ENCODE measurements around the gene THBD.

The THBD gene, protein sequence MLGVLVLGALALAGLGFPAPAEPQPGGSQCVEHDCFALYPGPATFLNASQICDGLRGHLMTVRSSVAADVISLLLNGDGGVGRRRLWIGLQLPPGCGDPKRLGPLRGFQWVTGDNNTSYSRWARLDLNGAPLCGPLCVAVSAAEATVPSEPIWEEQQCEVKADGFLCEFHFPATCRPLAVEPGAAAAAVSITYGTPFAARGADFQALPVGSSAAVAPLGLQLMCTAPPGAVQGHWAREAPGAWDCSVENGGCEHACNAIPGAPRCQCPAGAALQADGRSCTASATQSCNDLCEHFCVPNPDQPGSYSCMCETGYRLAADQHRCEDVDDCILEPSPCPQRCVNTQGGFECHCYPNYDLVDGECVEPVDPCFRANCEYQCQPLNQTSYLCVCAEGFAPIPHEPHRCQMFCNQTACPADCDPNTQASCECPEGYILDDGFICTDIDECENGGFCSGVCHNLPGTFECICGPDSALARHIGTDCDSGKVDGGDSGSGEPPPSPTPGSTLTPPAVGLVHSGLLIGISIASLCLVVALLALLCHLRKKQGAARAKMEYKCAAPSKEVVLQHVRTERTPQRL
- 0 reads per million in 2 experiments for total RNA-seq

DNA sequence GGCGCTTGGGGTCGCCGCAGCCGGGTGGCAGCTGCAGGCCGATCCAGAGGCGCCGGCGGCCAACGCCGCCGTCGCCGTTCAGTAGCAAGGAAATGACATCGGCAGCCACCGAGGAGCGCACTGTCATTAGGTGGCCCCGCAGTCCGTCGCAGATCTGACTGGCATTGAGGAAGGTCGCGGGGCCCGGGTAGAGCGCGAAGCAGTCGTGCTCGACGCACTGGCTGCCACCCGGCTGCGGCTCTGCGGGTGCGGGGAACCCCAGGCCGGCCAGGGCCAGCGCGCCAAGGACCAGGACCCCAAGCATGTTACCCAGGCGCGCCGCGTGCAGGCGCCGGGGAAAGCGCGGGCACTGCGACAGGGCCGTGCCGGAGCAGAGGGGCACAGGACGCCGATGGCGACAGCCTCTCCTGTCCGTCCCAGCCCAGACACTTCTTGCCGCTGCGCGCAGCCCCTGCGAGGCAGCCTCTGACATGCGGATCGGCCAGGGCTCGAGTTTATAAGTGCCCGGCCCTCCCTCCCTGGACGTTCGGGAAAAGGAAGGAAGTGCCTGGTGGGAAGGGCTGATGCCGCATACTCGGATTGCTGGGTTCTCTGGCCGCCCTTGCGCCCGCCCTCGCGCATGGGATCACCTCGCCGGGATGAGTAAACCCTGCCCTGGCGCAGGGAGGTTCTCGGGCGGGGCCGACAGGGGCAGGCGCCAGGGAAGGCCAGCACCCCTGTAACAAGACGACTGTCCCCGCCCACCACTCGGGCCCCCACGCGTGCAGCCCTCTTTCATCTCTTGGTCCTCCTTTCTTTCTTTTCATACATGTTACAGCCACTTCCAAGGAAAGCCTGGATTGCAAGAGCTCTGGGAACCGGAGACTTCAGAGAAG is at the start of gene THBD:
TSS of gene THBD (minus strand) at position 472 of the 875 bp plus-strand sequence. CDS start at position 304, 168 bp downstream.
- no peak for DNase-seq (ENCODE audit: low read depth)

GRCh38 chr20:23097636-23098580 is 48.4 kb upstream of the THBD start:
- DNase-seq (ENCODE audit: low read depth): no peak

DNA sequence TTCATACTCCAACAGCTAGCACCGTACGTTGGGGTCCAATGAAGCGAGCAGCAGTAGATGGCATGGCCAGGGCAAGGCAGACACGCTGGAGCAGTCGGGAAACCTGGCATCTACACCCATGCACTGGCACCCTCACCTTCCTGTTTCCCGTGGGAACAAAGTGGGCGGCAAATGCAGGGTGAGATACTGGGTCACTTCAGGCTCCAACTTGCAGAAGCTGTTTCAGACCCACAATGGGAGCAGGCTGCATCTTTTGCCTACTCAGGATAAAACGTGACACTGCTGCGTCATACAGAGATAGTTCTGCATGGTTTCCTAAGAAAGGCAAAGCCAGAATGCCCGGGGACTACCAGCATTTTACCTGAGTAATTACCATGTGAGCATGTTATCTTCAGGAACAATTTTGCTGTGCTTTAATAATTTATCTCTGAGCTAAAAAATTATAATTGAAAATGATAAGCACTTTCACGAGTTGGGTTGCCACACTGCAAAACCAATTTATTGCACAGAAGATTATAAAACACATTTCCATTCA is 47.6 kb upstream of the THBD start:
- DNase-seq (ENCODE audit: low read depth): no peak

DNA sequence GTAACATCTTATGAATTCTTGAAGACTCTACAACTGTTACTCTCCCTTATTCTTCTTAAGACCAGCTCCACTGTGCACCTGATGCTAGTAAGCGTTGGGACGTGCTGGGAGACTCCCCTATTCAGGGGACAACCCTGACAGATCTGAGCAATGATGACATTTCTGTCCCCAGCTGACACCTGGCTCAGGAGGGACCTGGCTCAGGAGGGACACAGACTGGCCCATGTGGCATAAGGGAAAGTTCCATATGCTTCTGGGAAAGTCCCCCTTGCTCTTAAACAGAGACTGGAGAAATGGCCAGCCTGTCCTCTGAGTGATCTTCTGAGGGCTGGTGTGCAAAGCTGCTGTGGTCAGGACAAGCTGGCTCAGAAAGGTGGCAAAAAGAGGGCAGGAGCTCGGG is 46.6 kb upstream of the THBD start:
- DNase-seq (ENCODE audit: low read depth): no peak

DNA sequence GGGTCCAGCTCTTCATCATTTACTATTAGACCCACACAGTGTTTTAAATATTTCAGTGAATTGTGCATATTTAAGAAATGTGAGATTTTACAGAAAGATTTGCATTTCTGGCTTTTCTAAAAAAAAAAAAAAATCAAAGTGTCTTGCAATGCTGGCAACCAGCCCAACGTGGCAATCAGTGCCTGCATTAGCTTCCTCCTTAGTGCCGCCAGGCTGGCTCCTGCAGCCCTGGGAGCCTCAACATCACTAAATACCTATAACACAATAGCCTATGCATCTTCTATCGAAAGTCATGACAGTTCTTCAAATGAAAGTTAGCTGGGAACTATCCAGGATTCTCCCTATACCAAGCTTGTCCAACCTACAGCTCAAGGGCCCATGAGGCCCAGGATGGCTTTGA is 46.0 kb upstream of the THBD start:
- no peak for DNase-seq (ENCODE audit: low read depth)

DNA sequence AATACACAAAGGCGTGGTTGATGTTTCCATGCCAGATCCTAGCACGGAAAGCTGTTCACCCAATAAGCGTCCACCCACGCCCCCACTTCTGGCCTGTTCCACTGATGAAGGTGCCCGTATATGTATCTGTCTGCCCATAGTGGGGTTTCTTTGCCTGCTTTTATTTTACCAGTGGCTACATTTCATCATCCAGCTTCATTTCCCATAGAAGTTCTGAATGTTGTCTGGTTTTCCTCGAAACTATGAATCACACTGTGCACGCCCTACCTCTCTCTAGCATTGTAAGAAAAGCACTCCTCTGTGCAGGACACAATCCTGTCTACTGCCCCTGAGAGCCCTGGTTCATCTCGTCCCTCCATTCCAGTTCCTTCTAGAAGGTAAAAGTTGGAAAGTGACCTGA is 45.5 kb upstream of the THBD start:
- DNase-seq (ENCODE audit: low read depth): no peak

DNA sequence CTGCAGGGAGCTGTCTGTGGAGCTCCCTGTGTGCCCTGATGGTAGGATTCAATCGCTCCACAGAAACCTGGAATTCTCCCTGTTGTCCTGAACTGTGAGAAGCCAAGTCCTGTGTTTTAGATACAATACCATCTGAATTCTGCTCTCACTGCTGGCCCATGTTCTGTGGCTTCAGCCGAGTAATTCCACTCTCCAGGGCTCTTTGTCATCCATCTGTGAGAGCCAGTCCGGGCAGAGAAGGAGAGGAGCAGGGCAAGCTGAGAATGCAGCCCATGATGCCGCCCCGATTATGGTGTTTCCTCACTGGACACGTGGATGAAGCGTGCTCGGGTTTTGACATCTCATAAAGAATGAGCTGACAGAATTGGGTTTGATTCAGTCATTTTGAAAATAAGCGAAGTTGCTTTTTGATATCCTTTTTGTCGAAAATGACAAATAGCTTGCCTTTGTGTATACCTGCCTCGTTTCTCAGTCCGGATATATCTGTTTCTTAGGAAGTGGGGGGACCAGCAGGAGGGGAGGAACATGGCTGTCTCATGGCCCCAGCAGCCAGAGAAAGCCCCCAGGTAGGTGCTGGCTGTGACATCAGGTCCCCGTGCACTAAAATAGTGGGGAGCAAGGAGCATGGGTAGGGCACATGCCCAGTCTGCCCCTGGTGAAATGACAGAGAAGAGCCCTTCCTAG is 44.9 kb upstream of the THBD start:
- DNase-seq (ENCODE audit: low read depth): no peak

DNA sequence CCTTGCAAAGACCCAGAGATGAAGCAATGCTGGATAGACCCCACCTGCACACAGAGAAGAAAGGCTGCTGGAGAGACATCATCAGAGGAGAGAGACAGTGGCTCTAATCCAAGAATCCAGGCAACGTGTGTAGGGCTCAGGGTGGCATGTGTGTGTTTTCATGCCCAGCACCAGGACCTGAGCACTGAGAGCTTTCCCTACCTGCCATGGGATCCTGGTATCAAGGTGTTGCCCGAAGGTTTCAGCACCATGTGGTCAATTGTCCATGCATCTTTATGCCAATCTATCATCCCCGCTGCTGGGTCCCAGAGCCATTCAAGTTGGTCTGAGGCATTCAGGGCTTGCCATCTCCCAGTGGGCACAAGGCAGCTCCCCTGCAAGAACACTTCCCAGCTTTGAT is 44.1 kb upstream of the THBD start:
- no peak for DNase-seq (ENCODE audit: low read depth)

GRCh38 chr20:23092861-23093495 is 43.5 kb upstream of the THBD start:
- DNase-seq (ENCODE audit: low read depth): no peak

DNA sequence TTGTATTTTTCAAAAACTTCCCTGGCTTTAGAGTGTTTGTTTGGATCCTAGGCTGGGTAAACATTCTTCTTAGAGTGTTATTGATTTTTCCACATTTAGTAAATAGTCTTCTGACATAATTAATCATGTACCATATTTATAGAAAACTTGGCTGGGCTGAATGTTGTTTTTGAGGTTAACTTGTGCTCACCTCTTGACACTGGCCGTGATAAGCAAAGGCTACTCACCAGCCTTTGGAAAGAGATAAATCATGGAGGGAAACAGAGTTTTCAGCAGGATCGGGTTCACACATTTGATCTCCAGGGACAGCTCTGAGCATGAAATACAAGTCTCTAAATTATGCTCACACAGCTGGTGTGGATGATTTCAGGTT is 42.9 kb upstream of the THBD start:
- DNase-seq (ENCODE audit: low read depth): no peak

DNA sequence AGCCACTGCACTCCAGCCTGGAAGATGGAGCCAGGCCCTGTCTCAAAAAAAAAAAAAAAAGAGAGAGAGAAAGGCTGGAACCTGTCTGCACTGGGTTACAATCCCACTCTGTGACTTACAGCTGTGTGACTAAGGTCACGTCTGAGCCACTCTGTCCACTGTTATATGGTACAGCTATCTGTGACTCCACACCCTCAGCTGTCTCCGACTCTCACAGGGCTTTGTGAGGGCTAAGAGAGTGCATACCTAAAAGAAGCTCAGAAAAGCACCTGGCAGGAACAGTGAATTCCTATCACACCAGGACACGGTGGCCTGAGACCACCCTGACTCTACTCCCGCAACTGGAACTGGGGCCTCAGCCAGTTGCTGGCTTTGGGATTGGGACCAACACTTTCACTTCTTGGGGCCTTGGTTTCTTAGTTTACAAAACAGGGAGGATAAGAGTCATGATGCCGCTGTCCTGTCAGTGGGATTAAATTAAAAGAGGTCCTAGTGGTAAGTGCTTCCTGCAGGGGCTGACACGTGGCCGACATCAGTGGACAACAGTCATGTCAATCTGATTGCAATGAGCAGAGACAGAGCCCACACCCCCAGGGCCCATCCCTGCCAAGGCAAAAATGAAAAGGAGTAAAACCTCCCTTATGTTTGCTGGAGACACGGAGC is 42.4 kb upstream of the THBD start:
- DNase-seq (ENCODE audit: low read depth): no peak

DNA sequence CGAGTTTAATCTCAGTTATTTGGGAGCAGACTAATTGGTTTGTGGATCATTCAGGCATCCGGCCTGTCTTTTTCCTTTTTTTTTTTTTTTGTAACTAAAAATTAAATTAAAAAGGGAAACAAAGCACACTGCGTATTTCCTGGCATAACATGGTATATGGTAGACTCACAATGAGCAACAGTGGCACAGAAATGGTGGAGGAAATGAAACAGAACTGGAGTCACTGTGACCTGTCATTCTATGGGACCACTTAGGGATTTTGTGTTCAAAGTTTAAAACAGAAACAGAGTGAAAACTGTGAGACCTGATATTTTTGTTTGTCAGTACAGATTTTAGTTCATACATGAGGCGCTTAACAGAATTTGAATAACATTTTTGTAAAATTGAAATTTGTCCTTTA is 41.4 kb upstream of the THBD start:
- no peak for DNase-seq (ENCODE audit: low read depth)

GRCh38 chr20:23090147-23090546 is 40.7 kb upstream of the THBD start:
- no peak for DNase-seq (ENCODE audit: low read depth)

DNA sequence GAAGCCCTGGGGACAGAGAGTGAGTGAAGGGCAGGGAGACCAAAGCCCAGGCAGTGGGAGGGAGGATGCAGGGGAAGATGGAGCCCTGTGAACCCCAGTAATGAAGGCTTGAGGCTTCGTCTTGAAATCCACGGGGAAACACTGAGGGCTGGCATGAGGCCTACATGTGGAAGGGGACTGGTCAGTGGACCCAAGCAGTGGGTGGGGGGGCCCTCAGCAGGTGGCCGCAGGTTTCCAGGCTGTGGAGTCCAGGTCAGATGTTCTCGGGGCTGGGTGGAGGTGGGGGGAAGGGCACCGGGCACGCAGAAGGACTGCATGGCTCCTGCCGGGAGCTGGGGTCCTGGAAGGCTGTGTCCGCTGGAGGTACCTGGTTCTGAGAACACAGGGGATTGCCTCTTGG is 39.4 kb upstream of the THBD start:
- no peak for DNase-seq (ENCODE audit: low read depth)

GRCh38 chr20:23087587-23088251 is 38.2 kb upstream of the THBD start:
- DNase-seq (ENCODE audit: low read depth): no peak

DNA sequence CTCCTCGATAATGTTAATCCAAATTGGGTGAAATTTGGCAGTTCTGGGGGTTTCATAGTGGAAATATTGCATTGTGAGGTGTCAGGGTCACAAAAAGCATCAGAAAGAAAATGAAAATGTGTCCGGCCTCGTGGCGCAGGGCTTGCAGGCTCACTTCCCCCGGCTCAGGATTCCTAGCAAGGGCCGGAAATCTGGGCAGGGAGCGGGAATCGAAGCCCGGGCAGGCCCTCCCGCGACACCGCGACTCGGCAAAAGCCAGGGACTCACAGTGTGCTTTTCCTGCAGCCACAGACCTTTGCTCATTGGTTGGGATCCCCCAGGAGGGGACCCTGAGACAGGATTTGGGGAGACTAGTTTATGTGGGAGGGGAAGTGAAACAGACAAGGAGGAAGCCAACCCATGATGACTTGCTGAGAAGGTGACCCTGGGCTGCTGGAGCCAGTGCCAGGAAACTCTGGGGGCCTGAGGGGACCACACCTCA is 37.5 kb upstream of the THBD start:
- no peak for DNase-seq (ENCODE audit: low read depth)

DNA sequence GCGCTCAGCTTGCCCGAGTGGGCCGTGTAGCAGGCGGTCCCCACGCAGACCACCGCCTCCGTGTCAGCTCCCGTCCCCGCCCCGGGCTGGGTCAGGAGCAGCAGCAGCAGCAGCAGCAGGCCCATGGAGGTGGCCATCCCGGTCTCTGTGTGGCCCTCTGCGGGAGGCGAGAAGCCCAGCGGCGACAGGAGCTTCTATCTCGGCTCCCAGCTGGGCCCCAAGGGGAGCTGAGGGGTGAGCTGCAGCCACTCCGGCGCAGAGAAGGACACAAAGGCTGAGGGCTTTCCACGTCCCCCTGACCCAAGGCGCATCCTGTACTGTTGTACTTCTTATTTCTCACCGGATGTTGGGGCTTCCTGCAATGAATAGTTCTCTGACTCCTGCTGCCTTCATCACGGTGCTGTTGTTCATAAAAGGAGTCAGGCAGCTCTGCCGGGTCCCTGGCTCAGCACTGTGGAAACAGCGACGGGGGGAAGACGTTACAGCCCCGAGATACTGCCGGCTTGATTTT is 36.6 kb upstream of the THBD start, which contains the start of gene CD93:
TSS of gene CD93 (minus strand) at position 269 of the 511 bp plus-strand sequence. CDS start at position 137, 132 bp downstream.
- no peak for DNase-seq (ENCODE audit: low read depth)

DNA sequence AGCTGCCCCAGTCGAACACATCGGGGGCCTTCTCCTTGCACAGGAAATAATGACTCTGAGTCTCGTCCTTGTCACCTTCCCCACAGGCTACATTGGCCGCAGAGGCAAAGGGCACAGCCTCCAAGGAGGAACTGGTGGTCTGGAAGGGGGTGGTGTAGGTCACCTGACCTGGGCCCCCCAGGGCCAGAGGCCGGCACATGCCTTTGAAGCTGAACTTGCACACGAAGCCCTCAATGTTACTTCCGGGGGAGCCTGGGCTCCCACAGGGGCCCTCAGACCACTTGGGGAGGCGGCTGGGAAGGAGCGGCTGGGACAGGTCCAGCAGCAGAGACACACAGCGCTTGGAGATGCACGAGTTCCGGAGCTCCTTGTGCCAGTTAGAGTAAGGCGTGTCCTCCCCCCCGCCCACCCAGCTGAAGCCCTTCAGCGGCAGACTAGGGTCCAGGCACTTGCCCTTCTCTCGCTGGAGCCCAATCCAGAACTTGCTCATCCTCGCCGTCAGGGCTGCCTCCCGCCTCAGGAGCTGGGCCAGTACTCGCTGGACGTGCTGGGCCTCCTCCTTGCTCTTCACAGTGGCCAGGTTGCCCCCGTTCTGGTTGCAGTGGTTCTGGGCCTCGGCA is 36.1 kb upstream of the THBD start:
- no peak for DNase-seq (ENCODE audit: low read depth)

Data from T follicular helper cell (primary cell).